Measurements from ENCODE around the gene ZCCHC8.

DNA sequence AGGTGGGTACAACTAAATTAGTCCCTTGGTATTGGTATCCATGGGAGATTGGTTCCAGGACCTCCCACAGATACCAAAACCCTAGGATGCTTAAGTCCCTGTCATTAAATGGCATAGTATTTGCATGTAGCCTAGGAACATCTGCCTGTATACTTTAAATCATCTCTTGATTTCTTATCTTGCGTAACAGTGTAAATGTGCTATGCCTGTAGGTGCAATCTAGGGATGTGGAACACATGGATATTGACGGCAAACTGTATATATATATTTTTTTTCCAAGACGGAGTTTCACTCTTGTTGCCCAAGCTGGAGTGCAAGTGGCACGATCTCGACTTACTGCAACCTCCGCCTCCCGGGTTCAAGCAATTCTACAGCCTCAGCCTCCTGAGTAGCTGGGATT, 27.9 kb upstream of the ZCCHC8 start:
- TF ChIP-seq POLR2AphosphoS5 (IDR thresholded peaks at IDR 0.05; ENCODE audit: borderline replicate concordance, low read depth, low read length) (no peak), EZH2 (IDR thresholded peaks at IDR 0.05) (no peak)
